Hematopoietic multipotent progenitor cell treated with erythropoietin and hydrocortisone succinate and interleukin-3 and kit ligand, for 17 days (in vitro differentiated cells): ENCODE data around the gene CAPS.
"Not testable (repeated sequence)": the region's sequence is repeated elsewhere in the genome, so short reads cannot be mapped to it uniquely, and the experiment has no call there.

Source experiments
- DNase-seq: peaks from one replicate; pipeline ENCODE4 v3.0.0-alpha.2; 2015; ENCODE audit warnings: low spot score

CAPS gene

DNA sequence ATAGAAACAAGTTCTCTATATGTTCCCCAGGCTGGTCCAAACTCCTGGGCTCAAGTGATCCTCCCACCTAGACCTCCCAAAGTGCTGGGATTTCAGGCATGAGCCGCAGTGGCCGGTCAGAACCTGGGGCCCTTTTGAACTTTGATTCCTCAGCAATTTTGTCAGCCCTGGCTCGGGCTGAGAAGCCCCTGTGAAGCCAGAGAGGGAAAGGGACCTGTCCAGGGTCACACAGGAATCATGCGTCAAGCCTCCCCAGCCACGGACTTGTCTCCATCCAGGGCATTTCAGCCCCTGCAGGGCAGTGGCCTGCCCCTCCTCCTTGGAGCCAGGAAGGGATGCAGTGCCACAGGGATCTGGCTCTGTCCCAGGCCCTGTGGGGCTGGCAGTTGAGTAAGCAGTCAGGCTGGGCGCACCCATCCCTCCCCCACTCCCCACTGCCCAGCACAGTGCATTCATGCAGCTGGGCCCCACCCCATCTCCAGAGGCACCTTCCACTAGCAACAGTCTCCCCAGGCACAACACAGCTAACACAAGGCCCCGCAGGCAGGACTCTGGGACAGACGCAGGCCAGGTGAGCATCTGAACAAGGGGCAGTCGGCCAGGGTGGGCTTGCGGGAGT, at the start of gene CAPS:
CAPS (plus strand) TSS at position 516 of the 619 bp plus-strand sequence. CDS start 153 bp downstream, outside the sequence.
- DNase-seq = no peak

DNA sequence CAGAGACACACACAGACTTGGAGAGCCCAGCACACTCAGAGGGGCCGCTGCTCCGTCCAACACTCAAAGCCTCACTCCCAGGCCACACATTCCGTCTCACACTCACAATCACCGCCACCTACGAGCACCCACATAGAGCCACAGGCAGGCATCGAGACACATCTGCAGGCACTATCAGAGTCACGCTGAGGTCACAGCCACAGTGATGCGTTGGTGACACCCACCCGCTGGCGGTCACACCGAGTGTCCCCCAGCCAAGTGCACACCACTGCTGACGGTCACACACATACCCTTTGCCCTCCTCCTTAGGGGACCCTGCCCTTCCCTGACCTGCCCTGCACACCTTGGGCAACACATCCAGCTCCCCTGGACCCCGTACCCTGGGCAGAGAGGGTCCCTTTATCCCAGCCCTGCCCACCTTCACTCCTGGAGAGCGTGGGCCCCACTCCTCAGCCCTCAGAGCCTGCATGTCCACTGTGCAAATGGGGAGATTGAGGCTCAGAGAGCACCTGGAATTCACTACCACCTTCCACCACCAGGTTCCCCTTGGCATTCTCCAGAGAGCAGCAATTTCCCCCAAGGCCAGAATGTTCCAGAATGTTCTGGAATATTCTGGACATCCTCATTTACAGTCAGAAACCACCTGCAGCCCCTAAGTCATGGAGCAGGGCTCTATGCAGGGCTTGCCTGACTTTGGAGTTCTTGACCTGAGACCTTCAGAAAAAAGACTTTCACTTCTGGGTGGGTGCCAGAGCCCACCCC, 49.1 kb upstream of the CAPS start:
- DNase-seq = peak; percentile 10

DNA sequence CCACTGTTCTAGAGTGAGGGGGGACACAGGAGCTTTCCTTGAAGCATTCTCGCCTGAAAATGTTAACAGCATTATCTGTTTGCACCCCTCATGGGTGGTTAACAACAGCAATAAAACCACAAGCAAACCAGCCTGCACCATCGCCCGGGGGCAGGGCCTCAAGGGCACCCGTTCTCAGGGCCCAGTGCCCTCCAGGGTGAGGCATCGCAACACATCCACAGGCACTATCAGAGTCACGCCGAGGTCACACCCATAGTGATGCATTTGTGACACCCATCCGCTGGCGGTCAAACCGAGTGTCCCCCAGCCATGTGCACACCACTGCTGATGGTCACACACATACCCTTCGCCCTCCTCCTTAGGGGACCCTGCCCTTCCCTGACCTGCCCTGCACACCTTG, 48.3 kb upstream of the CAPS start:
- no peak for DNase-seq

DNA sequence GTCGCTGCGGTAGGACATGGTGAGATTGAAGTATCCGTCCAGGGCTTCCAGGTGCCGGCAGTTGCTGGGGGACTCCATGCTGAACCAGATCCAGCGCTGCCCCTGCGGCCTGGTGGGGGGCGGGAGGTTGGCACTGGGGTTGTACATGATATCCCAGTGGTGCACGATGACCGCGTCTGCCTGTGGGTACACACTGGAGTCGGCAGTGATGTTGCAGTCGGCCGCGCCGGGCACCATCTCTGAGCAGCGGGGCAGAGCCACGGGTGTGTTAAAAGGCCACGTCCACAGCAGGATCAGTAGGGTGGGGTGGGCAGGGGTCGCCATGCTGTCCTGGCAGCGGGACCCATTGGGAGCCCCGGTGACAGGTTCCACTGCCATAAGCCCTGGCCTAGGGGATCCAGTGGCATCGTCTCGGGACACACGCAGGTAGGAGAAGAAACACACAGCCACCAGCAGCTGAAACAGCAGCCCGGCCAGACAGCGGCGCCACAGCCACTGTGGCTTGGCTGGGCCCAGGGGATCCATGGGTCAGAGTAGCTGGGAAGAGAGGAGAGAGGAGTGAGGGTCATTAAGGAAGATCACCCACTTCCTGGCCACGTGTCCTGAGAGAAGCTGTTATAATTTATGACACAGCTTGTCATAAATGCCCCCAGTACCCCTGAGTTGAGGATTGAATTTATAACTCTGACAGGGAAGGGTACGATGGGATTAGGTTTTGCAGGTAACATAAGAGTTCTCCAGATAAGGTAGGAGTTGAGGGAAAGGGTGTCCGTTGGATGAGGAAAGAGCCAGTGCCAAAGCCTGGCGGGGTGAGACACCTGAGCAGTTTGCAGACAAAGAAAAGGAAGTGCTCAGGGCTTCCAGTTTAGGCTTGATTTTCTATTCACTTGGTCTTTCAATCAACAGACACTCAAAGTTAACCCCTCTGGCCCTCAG, 46.6 kb upstream of the CAPS start:
- no peak for DNase-seq

DNA sequence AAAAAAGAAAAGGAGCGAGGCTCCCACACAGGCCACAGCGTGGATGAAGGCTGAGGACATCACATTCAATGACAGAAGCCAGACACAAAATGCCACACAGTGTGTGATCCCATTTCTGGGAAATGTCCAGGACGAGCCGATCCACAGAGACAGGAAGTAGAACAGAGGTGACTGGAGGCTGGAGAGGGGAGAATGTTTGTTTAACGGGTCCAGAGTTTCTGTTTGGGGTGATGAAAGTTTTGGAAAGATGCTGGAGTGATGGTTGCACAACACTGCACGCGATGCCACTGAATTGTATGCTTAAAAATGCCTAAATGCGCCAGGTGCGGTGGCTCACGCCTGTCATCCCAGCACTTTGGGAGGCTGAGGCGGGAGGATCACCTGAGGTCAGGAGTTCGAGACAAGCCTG, 43.1 kb upstream of the CAPS start:
- no peak for DNase-seq

DNA sequence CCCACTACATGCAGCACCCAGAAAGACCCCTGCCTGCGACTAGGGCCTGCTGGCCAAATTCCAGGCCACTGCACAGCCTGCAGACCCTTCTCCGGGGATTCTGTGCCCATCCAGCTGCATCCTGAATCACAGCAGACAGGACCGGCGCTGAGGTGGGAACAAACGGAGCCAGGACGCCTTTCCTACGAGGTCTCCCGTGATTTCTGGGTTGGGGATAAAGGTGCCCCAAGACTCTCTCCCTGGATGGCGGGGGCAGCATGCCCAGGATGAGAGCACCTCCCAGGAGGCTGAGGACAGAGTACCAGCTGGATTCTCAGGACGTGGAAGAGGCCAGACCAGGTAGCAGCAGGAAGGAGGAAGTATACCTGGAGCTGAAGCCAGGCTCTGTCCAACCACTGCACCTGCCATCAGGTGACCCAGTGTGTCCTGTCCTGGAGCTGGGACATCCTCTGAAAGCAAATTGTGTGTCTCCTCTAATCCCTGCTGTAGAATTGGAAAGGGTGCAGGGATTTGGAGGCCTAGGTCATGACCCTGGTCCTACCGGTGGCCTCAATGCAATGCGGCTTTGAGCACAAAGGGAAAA, 40.3 kb upstream of the CAPS start:
- DNase-seq = no peak

DNA sequence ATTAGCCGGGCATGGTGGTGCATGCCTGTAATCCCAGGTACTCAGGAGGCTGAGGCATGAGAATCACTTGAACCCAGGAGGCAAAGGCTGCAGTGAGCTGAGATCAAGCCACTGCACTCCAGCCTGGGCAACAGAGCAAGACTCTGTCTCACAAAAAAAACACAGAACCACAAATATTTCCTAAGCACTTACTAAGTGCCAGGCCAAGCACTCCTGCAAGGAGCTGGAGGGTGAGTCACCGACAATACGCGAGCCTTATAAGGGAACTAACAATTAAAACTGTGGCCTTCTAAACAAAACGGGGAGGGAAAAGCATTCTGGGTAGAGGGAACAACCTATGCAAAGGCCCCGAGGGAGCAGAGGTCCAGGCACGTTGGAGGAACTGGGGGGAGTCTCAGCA, 39.6 kb upstream of the CAPS start:
- DNase-seq = not testable (repeated sequence)

DNA sequence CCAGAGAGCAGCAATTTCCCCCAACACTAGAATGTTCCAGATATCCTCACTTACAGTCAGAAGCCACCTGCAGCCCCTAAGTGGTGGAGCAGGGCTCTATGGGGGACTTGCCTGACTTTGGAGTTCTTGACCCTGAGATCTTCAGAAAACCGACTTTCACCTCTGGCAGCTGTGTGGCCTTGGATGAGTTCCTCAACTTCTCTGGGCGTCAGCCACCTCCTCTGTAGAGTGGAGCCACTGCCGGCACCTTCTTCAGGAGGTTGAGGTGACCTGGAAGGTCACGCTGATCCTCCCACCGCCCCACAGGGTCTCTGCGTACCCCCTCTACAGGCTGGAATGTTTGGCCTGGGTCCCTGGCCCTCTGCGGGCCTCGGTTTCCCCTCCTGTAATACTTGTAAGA, 36.6 kb upstream of the CAPS start:
- no peak for DNase-seq

DNA sequence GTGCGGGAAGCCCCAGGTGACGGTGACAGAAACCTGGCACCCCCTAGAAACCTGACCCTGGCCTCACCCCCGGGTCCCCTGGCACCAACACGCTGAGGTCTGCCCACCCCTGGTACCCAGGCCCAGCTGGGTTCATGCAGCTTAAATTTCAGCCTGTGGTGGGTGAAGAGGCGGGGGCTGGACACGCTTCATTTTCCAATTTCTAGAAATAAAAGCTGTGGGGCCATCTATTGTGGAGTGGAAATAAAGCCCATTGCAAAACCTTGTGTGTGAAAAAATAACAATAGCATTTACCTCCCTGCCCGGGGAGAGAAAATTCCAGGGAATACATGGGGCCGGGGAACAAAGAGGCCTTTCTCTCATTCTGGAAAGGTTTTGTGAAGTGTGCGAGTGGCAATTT, 36.2 kb upstream of the CAPS start:
- DNase-seq = no peak

DNA sequence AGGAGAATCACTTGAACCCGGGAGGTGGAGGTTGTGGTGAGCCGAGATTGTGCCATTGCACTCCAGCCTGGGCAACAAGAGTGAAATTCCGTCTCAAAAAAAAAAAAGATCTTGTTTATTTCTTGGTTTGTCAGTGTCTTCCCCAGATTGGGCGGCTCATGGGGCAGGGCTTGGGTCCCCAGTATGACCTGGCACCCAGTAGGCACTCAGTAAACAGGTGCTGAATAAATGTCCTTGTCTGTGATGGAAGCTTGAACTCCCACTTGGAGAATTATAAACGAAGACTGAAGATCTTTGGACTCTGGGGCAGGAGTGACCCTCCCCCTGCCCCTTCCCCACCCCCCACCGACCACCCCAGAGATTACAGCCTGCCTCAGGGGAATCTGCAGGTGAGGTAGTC, 33.9 kb upstream of the CAPS start:
- no peak for DNase-seq

DNA sequence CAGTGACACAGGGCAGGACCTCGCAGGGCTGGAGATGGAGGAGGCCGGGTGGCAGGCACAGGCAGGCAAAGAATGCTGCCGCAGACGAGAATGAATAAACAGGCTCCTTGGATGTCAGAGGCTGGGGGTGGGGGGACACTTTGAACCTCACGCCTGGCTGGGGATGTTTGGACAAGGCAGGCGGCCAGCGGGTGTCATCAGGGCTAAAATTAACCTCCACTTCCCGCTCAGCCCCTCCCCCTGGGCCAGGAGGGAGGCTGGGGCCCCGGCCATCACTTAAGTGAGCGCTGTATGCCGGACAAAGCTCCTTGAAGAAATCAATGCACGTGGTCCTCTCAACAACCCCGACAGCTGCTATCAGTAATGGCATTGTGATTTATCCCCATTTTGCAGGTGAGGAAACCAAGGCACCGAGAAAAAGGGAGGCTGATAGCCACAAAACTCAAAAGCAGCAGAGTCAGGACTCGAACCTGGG, 33.4 kb upstream of the CAPS start:
- DNase-seq = no peak

DNA sequence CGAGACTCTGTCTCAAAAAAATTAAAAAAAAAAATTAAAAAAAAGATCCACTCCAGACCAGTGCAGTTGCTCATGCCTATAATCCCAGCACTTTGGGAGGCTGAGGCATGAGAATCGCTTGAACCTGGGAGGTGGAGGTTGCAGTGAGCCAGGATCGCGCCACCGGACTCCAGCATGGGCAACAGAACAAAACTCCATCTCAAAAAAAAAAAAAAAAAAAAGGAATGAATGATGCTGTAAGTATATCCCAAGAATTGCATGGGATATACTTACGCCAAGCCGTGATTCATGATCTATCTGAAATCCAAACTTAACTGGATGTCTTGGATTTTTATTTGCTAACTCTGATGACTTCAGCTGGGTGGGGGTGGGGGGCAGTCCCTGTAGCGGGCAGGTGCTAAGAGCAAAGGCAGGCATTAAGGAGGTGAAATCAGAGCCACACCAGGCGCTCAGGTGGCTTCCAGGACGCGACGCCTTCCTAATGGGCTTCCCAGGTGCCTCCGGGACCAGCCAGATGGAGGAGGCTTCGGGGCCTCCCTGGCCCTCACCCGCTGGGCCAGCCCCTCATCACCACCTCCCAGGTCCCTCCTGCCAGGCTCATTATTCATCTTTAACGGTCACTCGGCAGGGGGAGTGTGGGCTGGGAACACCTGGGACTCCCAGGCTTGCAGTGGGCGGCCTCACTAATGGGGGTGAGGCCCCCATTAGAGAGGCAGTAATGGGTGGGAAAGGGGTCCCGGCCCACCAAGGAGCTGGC, 32.3 kb upstream of the CAPS start:
- no peak for DNase-seq

DNA sequence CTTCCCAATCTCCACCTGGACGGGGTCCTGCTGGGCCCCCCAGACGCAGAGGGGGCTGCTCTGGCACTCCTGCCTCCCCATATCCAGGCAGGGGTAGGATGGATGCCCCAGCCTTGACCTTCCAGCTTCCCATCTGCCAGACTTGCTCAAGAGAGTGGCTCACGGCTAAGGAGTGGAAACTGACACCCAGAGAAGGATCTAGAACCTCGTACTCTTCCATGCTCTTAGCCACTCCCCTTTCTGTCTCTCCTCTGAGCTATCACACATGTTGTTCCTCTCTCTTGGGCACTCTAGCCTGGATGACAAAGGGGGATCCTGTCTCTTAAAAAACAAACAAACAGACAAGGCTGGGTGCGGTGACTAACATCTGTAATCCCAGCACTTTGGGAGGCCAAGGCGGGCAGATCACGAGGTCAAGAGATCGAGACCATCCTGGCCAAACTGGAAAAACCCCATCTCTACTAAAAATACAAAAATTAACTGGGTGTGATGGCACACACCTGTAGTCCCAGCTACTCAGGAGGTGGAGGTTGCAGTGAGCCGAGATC, 31.6 kb upstream of the CAPS start:
- no peak for DNase-seq

DNA sequence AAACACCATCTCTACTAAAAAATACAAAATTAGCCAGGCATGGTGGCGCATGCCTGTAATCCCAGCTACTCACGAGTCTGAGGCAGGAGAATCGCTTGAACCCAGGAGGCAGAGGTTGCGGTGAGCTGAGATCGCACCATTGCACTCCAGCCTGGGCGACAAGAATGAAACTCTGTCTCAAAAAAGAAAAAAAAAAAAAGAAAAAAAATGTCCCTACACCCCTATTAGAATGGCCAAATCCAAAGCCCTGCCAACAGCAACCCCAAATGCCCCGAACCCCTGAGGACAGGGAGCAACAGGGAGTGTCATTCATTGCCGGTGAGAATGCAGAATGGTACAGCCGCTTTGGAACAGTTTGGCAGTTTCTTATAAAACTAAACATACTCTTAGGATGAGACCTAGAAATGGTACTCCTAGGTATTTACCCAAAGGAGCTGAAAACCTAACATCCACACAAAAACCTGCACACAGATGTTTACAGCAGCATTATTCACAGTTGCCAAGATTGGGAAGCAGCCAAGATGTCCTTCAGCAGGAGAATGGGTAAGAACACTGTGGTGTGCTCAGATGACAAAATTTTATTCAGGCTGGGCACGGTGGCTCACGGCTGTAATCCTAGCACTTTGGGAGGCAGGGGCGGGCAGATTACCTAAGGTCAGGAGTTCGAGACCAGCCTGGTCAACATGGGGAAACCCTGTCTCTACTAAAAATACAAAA, 30.7 kb upstream of the CAPS start:
- not testable (repeated sequence) for DNase-seq

DNA sequence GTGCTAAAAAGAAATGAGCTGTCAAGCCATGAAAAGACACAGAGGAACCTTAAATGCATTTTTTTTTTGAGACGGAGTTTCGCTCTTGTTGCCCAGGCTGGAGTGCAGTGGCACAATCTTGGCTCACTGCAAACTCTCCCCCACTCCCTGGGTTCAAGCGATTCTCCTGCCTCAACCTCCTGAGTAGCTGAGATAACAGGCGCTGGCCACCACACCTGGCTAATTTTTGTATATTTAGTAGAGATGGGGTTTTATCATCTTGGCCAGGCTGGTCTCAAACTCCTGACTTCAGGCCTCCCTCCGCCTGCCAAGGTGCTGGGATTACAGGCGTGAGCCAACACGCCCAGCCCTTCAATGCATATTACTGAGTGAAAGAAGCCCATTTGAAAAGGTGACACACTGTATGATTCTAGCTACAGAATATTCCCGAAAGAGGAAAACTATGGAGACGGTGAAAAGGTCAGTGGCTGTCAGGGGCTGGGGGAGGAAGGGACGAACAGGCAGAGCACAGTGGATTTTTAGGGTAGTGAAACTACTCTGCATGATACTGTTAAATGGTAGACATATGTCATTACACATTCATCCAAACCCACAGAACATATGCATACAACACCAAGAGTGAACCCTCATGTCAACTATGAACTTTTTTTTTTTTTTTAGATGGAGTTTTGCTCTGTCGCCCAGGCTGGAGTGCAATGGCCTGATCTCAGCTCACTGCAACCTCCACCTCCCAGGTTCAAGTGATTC, 29.8 kb upstream of the CAPS start:
- not testable (repeated sequence) for DNase-seq

DNA sequence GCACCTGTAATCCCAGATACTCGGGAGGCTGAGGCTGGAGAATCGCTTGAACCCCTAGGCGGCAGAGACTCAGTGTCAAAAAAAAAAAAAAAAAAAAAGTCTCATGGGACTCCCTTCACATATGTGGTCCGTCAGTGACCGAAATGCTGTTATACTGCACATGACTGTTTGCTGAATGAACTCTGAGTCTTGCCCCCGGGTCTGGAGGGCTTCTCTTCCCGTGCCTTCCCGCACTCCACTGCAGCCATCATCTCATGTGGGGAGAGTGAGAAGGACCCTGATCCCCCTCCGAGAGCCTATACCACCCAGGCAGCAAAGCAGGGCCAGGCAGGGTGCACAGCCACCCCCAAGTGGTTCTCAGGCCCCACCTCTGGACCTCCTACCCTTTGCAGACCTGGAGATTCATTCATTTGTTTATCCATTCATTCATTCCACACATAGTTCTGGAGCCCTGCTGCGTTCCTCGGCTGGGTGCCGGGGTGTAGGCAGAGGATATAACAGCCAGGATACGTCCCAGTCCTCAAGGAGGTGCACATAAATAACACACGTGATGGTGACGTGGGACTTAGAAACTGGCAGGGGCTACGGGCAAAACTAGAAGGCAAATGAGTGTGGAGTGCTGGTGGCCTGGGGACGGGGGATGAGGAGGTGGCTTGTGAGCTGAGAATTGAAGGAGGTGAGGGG, 24.6 kb upstream of the CAPS start:
- no peak for DNase-seq

DNA sequence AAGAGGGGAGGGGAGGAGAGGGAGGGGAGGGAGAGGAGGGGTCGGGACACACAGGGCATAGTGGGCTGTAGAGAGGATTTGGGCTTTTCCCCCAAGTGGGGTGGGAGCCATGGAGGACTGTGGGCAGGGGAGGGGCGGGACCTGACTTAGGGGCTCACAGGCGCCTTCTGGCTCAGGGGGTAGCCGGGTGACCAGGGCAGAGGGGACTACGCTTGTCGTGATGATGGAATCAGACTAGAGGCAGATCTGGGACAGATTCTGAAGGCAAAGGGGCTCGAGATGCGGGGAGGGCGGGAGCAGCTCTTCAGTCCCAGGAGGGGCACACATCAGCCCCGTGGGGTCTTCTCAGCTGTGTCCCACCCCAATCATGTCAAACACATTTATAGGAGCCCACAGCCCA, 24.0 kb upstream of the CAPS start:
- no peak for DNase-seq

DNA sequence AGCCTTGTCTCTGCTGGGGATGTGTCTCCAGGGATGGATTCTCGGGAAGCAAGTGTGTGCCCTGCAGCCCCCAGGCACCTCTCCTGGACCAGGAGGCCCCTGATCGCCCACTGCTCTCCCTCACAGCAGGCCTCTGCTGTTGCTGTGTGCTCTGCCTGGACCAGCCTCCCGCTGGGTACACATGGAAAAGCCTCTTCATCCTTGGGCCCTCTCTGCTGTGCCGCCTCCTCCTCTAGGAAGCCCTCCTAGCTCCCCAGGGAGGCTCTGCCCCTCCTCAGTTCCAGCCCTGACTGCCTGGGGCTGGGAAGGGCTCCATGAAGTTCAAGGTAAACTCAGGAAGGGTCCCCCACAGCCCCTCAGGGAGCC, 22.5 kb upstream of the CAPS start:
- DNase-seq = no peak
